ENCODE results near the gene NDUFAF8. TPM values are rescaled to one million over a fixed set of nuclear protein-coding genes. Genes with fewer than 3 reads are reported as not detected.

Gene NDUFAF8
- total RNA-seq, 3 donors from 2014 or later (not counting 1 experiment from before 2014, with no cell fraction given) = 28.6 to 36.4 (median 34.9) TPM

DNA sequence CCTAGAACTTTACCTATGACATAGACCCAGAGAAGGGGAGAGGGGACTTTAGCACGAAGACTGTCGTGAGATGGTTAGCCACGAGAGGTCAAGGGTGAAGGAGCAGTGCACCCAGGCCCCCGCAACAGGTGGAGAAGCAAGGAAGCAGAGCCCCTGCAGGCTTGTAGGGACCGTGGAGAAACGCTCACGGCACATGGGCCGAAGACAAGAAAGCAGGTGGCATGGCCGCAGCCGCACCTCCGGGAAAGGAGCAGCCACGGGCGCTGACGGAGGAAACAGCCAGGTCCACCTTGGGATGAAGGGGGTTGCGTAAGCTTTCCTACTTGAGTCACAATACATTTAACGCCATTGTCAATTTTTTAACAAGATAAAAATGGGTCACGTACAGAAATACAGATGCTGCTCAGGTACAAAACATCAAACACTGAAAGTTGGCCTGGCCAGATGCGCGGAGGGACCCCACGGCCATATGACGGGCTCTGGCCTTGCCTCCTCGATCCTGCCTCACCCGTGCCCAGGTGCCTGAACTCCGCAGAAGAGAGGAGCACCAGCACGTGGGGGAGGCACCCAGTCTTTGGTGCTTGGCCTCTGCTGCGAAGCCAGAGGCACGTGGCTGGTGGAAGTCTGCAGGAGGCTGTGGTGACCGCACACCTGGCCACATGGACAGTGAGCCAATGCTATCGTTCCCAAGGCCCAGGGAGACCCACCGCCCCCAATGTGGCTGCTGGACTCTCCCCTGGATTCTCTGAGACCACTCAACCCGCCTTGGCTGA, 34.8 kb downstream of the NDUFAF8 start:
- no peak for DNase-seq
- no peak overlapping the region for H3K4me3 Mint-ChIP-seq
- ATAC-seq = no peak
- Histone ChIP-seq H3K4me3 (ENCODE audit: low read length) (no peak overlapping the region), H3K9me3 (ENCODE audit: control insufficient read depth, insufficient read depth, low read length) (no peaks in the 10 kb centered on the region), H3K36me3 (ENCODE audit: control insufficient read depth, insufficient read depth, low read length) (peaks cover 70% of the 10 kb centered on the region), H3K27me3 (ENCODE audit: control insufficient read depth, insufficient read depth, low read length) (no peaks in the 10 kb centered on the region), H3K27ac (ENCODE audit: low read length) (no peak overlapping the region), H3K4me1 (ENCODE audit: control insufficient read depth, insufficient read depth, low read length) (no peaks in the 10 kb centered on the region)
- intact Hi-C loops (cut with micrococcal nuclease) = no loop called here
- H3K9me3 Mint-ChIP-seq = no peaks in the 10 kb centered on the region
- H3K4me1 Mint-ChIP-seq = peaks cover 0 to 4% of the 10 kb centered on the region in 2 donors
- no peak for TF ChIP-seq CTCF (IDR thresholded peaks at IDR 0.05)
- H3K27ac Mint-ChIP-seq = no peak overlapping the region
- 97% methylated on average over 31 of the region's 31 CpGs for WGBS (ENCODE audit: insufficient coverage)
- H3K36me3 Mint-ChIP-seq = no peaks in the 10 kb centered on the region
- H3K27me3 Mint-ChIP-seq (ENCODE audit: low read depth in 2 of 2) = no peaks in the 10 kb centered on the region

DNA sequence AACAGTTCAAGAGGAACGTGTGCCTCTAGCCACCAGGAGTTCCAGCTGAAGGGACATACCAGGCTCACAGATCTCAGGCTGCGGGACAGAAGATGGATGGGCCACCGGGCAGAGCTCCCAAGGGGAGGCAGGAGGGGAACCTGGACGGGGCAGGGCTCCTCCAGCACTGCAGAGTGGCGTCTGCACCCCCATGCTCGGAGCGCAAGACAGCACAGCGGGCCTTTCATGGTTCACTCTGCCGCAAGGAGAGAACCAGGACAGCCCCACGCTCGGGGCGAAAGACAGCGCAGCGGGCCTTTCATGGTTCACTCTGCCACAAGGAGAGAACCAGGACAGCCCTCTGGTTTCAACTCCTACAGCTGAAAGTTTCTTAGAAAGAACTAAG, 35.3 kb downstream of the NDUFAF8 start:
- TF ChIP-seq CTCF (IDR thresholded peaks at IDR 0.05) = no peak
- Mint-ChIP-seq H3K4me3 (no peak overlapping the region), H3K36me3 (no peaks in the 10 kb centered on the region), H3K27me3 (ENCODE audit: low read depth in 2 of 2) (no peaks in the 10 kb centered on the region), H3K9me3 (no peaks in the 10 kb centered on the region), H3K4me1 (peaks cover 0 to 4% of the 10 kb centered on the region in 2 donors), H3K27ac (no peak overlapping the region)
- intact Hi-C loops (cut with micrococcal nuclease) = no loop called here
- H3K4me3 ChIP-seq (ENCODE audit: low read length) = no peak overlapping the region
- ATAC-seq (no peak), DNase-seq (no peak)
- H3K9me3 ChIP-seq (ENCODE audit: control insufficient read depth, insufficient read depth, low read length) = no peaks in the 10 kb centered on the region
- H3K36me3 ChIP-seq (ENCODE audit: control insufficient read depth, insufficient read depth, low read length) = peaks cover 68% of the 10 kb centered on the region
- H3K27me3 ChIP-seq (ENCODE audit: control insufficient read depth, insufficient read depth, low read length) = no peaks in the 10 kb centered on the region
- H3K27ac ChIP-seq (ENCODE audit: low read length) = no peak overlapping the region
- no peaks in the 10 kb centered on the region for H3K4me1 ChIP-seq (ENCODE audit: control insufficient read depth, insufficient read depth, low read length)
- 97% methylated on average over 14 of the region's 14 CpGs for WGBS (ENCODE audit: insufficient coverage)

- H3K9me3 Mint-ChIP-seq = no peaks in the 10 kb centered on the region
- no peak overlapping the region for H3K27ac Mint-ChIP-seq
- no peaks in the 10 kb centered on the region for H3K36me3 Mint-ChIP-seq
- intact Hi-C loops (cut with micrococcal nuclease) = no loop called here
- no peak for TF ChIP-seq CTCF (IDR thresholded peaks at IDR 0.05)
- H3K27ac ChIP-seq (ENCODE audit: low read length) = no peak overlapping the region
- DNase-seq (no peak), ATAC-seq (no peak)
- no peaks in the 10 kb centered on the region for H3K9me3 ChIP-seq (ENCODE audit: control insufficient read depth, insufficient read depth, low read length)
- H3K27me3 Mint-ChIP-seq (ENCODE audit: low read depth in 2 of 2) = no peaks in the 10 kb centered on the region
- WGBS (ENCODE audit: insufficient coverage) = 95% methylated on average over 11 of the region's 11 CpGs
- no peaks in the 10 kb centered on the region for H3K4me1 ChIP-seq (ENCODE audit: control insufficient read depth, insufficient read depth, low read length)
- no peak overlapping the region for H3K4me3 Mint-ChIP-seq
- no peak overlapping the region for H3K4me3 ChIP-seq (ENCODE audit: low read length)
- peaks cover 0 to 4% of the 10 kb centered on the region in 2 donors for H3K4me1 Mint-ChIP-seq
- no peaks in the 10 kb centered on the region for H3K27me3 ChIP-seq (ENCODE audit: control insufficient read depth, insufficient read depth, low read length)
- peaks cover 70% of the 10 kb centered on the region for H3K36me3 ChIP-seq (ENCODE audit: control insufficient read depth, insufficient read depth, low read length)
Observed at GRCh38 chr17:81276781-81277180, 37.7 kb downstream of the NDUFAF8 start.

GRCh38 chr17:81277421-81277820, 38.3 kb downstream of the NDUFAF8 start:
- Mint-ChIP-seq H3K27me3 (ENCODE audit: low read depth in 2 of 2) (no peaks in the 10 kb centered on the region), H3K27ac (no peak overlapping the region), H3K9me3 (no peaks in the 10 kb centered on the region), H3K4me3 (no peak overlapping the region), H3K4me1 (peaks cover 0 to 4% of the 10 kb centered on the region in 2 donors), H3K36me3 (no peaks in the 10 kb centered on the region)
- Histone ChIP-seq H3K4me1 (ENCODE audit: control insufficient read depth, insufficient read depth, low read length) (no peaks in the 10 kb centered on the region), H3K36me3 (ENCODE audit: control insufficient read depth, insufficient read depth, low read length) (peaks cover 74% of the 10 kb centered on the region), H3K4me3 (ENCODE audit: low read length) (no peak overlapping the region), H3K27me3 (ENCODE audit: control insufficient read depth, insufficient read depth, low read length) (no peaks in the 10 kb centered on the region), H3K9me3 (ENCODE audit: control insufficient read depth, insufficient read depth, low read length) (no peaks in the 10 kb centered on the region), H3K27ac (ENCODE audit: low read length) (no peak overlapping the region)
- no peak for ATAC-seq
- DNase-seq = no peak
- TF ChIP-seq CTCF (IDR thresholded peaks at IDR 0.05) = no peak
- 98% methylated on average over 18 of the region's 18 CpGs for WGBS (ENCODE audit: insufficient coverage)
- intact Hi-C loops (cut with micrococcal nuclease) = no loop called here

Measured in natural killer cell (primary cell).